Ovary (tissue), 9 donors: Measurements from ENCODE around the gene RNF182. TPM values are rescaled to one million over a fixed set of nuclear protein-coding genes. Genes with fewer than 3 reads are reported as not detected.

ENCODE experiments used
- DNase-seq, 5 donors: peaks; one replicate each; pipeline ENCODE4 v3.0.0-alpha.2; 2019 to 2020
- H3K27ac ChIP-seq, 2 donors: fragments of 200-600 bp; one replicate each; pipeline versions ENCODE4 v1.5.1 to v1.8.0; 2019 to 2022
- H3K27me3 ChIP-seq: fragments of 200-600 bp; one replicate; pipeline ENCODE4 v1.8.0; 2022
- H3K36me3 ChIP-seq: fragments of 200-600 bp; sonication (generic); one replicate; pipeline ENCODE4 v1.5.1; 2019
- H3K4me1 ChIP-seq: one replicate; pipeline ENCODE4 v1.8.1; 2013; ENCODE audit warnings: mild to moderate bottlenecking, moderate library complexity; ENCODE audit not compliant: insufficient read depth
- H3K4me3 ChIP-seq: fragments of 200-600 bp; sonication (generic); one replicate; pipeline ENCODE4 v1.5.1; 2017
- H3K9me3 ChIP-seq, 2 donors: fragments of 200-600 bp in 1 of 2; sonication (generic) in 1 of 2; one replicate each; pipeline versions ENCODE4 v1.5.1 to v1.8.1; 2013 to 2019; ENCODE audit warnings: mild to moderate bottlenecking in 1 of 2, moderate library complexity in 1 of 2
- CTCF ChIP-seq, 3 donors: fragments of 450-650 bp in 2 of 3; fragments of 200-600 bp in 1 of 3; IDR thresholded peaks; one replicate each; pipeline versions ENCODE4 v1.5.1 to v1.8.0; 2016 to 2022; ENCODE audit warnings: antibody characterized with exemption in 3 of 3, mild to moderate bottlenecking in 1 of 3
- EP300 ChIP-seq: sonication (generic); formaldehyde crosslinking; IDR thresholded peaks from one replicate; pipeline ENCODE4 v1.6.1; 2017; ENCODE audit warnings: antibody characterized with exemption
- POLR2A ChIP-seq: fragments of 450-650 bp; IDR thresholded peaks from one replicate; pipeline ENCODE4 v1.6.1; 2017; ENCODE audit warnings: antibody characterized with exemption, mild to moderate bottlenecking, moderate library complexity
- WGBS, 3 donors: extraction: QIAGEN DNeasy Blood & Tissue Kit in 1 of 3; methylation state at CpG; one replicate each; pipeline versions ENCODE4 v1.1.5 to v1.1.7; 2013 to 2017; 5-methylcytosine and 5-hydroxymethylcytosine counted together
- intact Hi-C, 4 donors: fragments of 100-400 bp; cut with DNase I; formaldehyde crosslinking; loops; one replicate each; pipeline versions ENCODE4 v1.11.0 to v1.15.1; 2022 to 2023
- polyA plus RNA-seq, 2 donors: library from polyadenylated mRNA; stranded (reverse); fragments of 200-250 nt in 1 of 2; fragments of 350-450 nt in 1 of 2; fragmentation: Illumina TruSeq in 1 of 2; extraction: RNeasy Lipid Tissue Mini Kit (QIAGEN cat#74804) in 1 of 2; gene quantifications; one replicate each; pipeline ENCODE4 v1.2.3, GENCODE V29; 2013 to 2014
- total RNA-seq, 7 donors: library from RNA; depleted of rRNA in 2 of 7; stranded (reverse); fragments of >200 nt in 2 of 7; fragmentation: NEBNext Ultra II Directional in 3 of 7; extraction: Animal tissue kit (Norgen Biotek cat#: 25700) in 3 of 7; gene quantifications; one replicate each; pipeline versions ENCODE4 v1.1.0 to v1.2.4, GENCODE V29; 2016 to 2023
- donor health status: DM: no; HTN: no; CAD: no; lungs with moderate emphysema.
- donor health status: DM: no; HTN: no; CAD: no.
- donor health status: Bipolar disorder and iron deficiency.
- donor health status: DM: yes; HTN: yes; CAD: no.
- donor health status: DM: no; HTN: no; CAD: no.
- donor health status: DM: yes; HTN: yes; CAD: no.

Gene RNF182
- total and polyA plus RNA-seq, 9 donors, result 0.42 to 3.9 (median 0.93) TPM; not detected in 1

- no peak overlapping the region for H3K4me3 ChIP-seq
- H3K36me3 ChIP-seq, result no peaks in the 10 kb centered on the region
- TF ChIP-seq CTCF (IDR thresholded peaks at IDR 0.05) (no peak), EP300 (no peak), POLR2A (no peak)
- 75 to 79% (median 77%) methylated on average over 5 of the region's 5 CpGs for WGBS, 3 donors
- no peaks in the 10 kb centered on the region for H3K9me3 ChIP-seq
- no peaks in the 10 kb centered on the region for H3K4me1 ChIP-seq
- H3K27ac ChIP-seq, result no peak overlapping the region
- H3K27me3 ChIP-seq, result no peaks in the 10 kb centered on the region
- intact Hi-C loops, result no loop called here
- DNase-seq, result no peak
Measured at GRCh38 chr6:13884397-13884796, 40.4 kb upstream of the RNF182 start.

GRCh38 chr6:13885601-13886000 lies 39.2 kb upstream of the RNF182 start:
- Histone ChIP-seq H3K4me1 (no peaks in the 10 kb centered on the region), H3K36me3 (no peaks in the 10 kb centered on the region), H3K27me3 (no peaks in the 10 kb centered on the region), H3K9me3 (no peaks in the 10 kb centered on the region), H3K27ac (no peak overlapping the region), H3K4me3 (no peak overlapping the region)
- TF ChIP-seq CTCF (IDR thresholded peaks at IDR 0.05), result no peak
- no peak for TF ChIP-seq EP300
- no peak for TF ChIP-seq POLR2A
- intact Hi-C loops, result no loop called here
- WGBS, 3 donors, result 10 to 22% (median 12%) methylated on average over 2 of the region's 2 CpGs
- DNase-seq, result no peak

GRCh38 chr6:13886949-13887348 lies 37.8 kb upstream of the RNF182 start:
- Histone ChIP-seq H3K9me3 (no peaks in the 10 kb centered on the region), H3K4me1 (no peaks in the 10 kb centered on the region), H3K36me3 (no peaks in the 10 kb centered on the region), H3K27me3 (no peaks in the 10 kb centered on the region), H3K27ac (no peak overlapping the region), H3K4me3 (no peak overlapping the region)
- TF ChIP-seq CTCF (IDR thresholded peaks at IDR 0.05) (no peak), POLR2A (no peak), EP300 (no peak)
- intact Hi-C loops, result no loop called here
- WGBS, 3 donors, result 88 to 93% (median 89%) methylated on average over 3 of the region's 3 CpGs
- DNase-seq, result no peak

GRCh38 chr6:13892017-13892645 lies 32.6 kb upstream of the RNF182 start:
- Histone ChIP-seq H3K4me3 (no peak overlapping the region), H3K9me3 (no peaks in the 10 kb centered on the region), H3K27ac (no peak overlapping the region), H3K4me1 (no peaks in the 10 kb centered on the region), H3K36me3 (no peaks in the 10 kb centered on the region), H3K27me3 (no peaks in the 10 kb centered on the region)
- intact Hi-C loops, result no loop called here
- TF ChIP-seq POLR2A, result no peak
- TF ChIP-seq EP300, result no peak
- TF ChIP-seq CTCF (IDR thresholded peaks at IDR 0.05), result no peak
- 85 to 89% (median 85%) methylated on average over 2 of the region's 2 CpGs for WGBS, 3 donors
- DNase-seq, result no peak
